SK-N-SH (cell line): ENCODE measurements around the gene BICC1.

Experiments used
- CHD2 ChIP-seq: fragments of 150-350 bp; IDR thresholded peaks from 2 replicates; pipeline ENCODE4 v1.6.1; 2018; ENCODE audit warnings: low read length; ENCODE audit not compliant: partially characterized antibody
- CTCF ChIP-seq: fragments of 200-600 bp; sonication (generic); IDR thresholded peaks from 2 replicates; pipeline ENCODE4 v1.6.1; 2017; ENCODE audit warnings: antibody characterized with exemption, mild to moderate bottlenecking, moderate library complexity
- FOSL2 ChIP-seq: IDR thresholded peaks from 2 replicates; pipeline ENCODE4 v1.4.0; 2012; ENCODE audit warnings: low read depth, mild to moderate bottlenecking, moderate library complexity, borderline replicate concordance
- FOXJ3 ChIP-seq: sonication (generic); formaldehyde crosslinking; IDR thresholded peaks from 2 replicates; pipeline ENCODE4 v1.5.1; 2020; ENCODE audit warnings: mild to moderate bottlenecking, missing genetic modification reagents
- MXI1 ChIP-seq: IDR thresholded peaks from 2 replicates; pipeline ENCODE4 v1.6.1; 2012; ENCODE audit warnings: mild to moderate bottlenecking, low read depth, low read length, improper control_type of control experiment
- NFIC ChIP-seq: IDR thresholded peaks from 2 replicates; pipeline ENCODE4 v1.4.0; 2012; ENCODE audit warnings: borderline replicate concordance
- PBX3 ChIP-seq: IDR thresholded peaks from 2 replicates; pipeline ENCODE4; 2012
- POLR2AphosphoS5 ChIP-seq: IDR thresholded peaks from 2 replicates; pipeline ENCODE4 v1.6.1; 2012; ENCODE audit warnings: low read depth, low read length
- RCOR1 ChIP-seq: fragments of 150-350 bp; IDR thresholded peaks from 2 replicates; pipeline ENCODE4 v1.6.1; 2017; ENCODE audit warnings: antibody characterized with exemption, low read length
- REST ChIP-seq: IDR thresholded peaks from 2 replicates; pipeline ENCODE4 v1.6.1; 2012; ENCODE audit warnings: mild to moderate bottlenecking, low read depth, low read length, moderate library complexity
- USF1 ChIP-seq: IDR thresholded peaks from 2 replicates; pipeline ENCODE4 v1.4.0; 2012; ENCODE audit warnings: low read depth, borderline replicate concordance

GRCh38 chr10:58779594-58779993, 266.9 kb downstream of the BICC1 start:
- TF ChIP-seq PBX3 (no peak), CHD2 (no peak), CTCF (no peak), POLR2AphosphoS5 (no peak), MXI1 (no peak), RCOR1 (no peak), FOSL2 (no peak), NFIC (no peak), FOXJ3 (CRISPR knock-in tag) (no peak), REST (no peak), USF1 (no peak)
